ENCODE data around the gene TNS1. TPM values are rescaled to one million over a fixed set of nuclear protein-coding genes. Genes with fewer than 3 reads are reported as not detected.

TNS1 gene
- total RNA-seq, 1 donor from 2014 or later = 705 TPM

DNA sequence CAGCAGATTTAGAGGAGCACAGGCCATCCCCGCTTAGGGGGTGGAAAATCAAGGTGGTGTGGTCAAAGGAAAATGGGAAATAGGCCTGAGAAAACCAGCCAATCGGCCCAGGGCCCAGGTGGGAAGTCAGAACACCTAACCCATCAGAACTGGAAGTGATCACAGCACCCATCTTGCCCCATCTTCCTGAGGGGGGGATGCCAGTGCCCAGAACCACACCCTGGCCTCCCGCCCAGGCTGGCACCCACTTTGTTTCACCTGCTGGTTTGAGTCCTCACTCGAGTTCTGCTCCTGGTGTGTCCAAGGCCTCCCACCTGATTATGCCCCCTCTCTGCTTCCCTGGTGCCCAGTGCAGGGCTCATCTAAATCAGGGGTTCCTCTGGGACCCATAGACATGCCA is 174.5 kb downstream of the TNS1 start:
- ATAC-seq = no peak
- intact Hi-C loops (cut with DNase I) = no loop called here
- peak; percentile 39 for DNase-seq (ENCODE audit: missing footprints)

DNA sequence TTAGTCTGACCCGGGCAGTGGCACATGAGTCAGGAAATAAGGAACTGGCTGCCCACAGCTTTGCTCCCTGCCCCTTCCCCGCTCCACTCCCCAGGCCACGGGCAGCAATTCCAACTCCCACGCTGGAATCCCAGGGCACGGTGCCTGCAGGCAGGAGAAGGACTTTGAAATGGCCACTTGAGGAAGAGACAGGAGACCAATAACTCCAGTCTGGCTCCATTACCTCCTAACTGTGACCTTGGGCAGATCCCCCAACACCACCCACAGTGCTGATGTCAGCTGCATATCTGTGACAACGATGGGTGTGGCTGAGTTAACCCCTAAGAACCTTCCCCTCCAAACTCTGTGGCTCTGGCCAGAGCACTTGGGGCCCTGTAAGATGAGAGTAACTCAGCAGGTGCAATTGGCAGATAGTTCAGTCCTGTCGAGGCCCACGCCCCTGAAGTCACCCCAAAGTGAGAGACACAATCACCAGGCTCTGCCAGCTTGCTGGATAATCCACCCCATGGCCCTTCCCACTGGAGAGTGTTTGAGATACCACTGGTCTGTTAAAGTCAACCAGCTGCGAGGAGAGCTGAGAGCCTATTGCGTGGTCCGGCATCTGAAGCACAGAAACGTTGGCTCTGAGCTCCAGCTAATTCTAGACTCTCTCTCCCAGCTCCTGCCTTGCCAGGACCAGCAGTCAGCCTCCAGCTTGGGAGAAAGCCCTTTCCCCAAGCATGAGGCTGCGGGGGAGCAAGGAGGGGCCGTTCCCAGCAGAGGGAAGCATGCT is 175.2 kb downstream of the TNS1 start:
- intact Hi-C loops (cut with DNase I) = no loop called here
- ATAC-seq (peak; percentile 59), DNase-seq (ENCODE audit: missing footprints) (peak; percentile 73)

DNA sequence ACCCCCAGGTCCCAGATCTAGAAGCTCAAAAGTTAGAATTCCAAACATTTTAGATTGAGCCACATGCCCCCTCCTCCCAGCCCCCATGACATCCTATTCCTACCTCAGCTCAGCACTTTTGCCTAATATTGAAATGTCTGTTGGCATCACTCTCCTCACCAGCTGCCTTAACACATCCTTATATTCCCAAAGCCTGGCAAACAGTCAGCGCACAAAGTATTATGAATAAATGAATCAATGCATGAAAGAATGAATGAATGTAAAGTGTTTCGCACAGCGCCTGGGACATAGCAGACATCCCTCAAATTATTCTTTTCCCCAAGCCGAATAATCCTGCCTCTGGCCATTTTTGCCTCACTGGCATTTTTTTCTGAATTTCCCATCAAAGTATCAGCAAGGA is 175.8 kb downstream of the TNS1 start:
- ATAC-seq (no peak), DNase-seq (ENCODE audit: missing footprints) (peak; percentile 7)
- intact Hi-C loops (cut with DNase I) = no loop called here

DNA sequence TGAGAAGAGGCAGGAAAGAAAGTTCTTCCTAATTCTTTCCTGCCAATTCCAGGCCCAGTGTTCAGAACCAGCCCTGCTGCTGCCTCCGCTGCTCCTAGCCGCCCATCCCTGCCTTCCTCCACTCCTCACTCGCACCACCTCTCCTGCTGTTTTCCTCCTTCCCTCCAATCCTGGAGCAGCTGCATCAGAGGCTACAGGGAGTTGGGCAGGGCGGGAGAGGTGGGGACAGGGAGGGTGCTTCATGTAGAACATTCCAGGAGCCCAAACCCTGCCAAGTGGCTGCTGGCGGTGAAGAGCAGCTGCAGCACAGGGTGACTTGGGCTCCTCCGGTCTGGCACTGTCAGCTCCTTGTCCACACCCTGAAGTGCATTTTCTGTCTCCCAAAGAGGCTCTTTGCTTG is 176.3 kb downstream of the TNS1 start:
- peak; percentile 71 for ATAC-seq
- DNase-seq (ENCODE audit: missing footprints) = peak; percentile 74
- intact Hi-C loops (cut with DNase I) = no loop called here

DNA sequence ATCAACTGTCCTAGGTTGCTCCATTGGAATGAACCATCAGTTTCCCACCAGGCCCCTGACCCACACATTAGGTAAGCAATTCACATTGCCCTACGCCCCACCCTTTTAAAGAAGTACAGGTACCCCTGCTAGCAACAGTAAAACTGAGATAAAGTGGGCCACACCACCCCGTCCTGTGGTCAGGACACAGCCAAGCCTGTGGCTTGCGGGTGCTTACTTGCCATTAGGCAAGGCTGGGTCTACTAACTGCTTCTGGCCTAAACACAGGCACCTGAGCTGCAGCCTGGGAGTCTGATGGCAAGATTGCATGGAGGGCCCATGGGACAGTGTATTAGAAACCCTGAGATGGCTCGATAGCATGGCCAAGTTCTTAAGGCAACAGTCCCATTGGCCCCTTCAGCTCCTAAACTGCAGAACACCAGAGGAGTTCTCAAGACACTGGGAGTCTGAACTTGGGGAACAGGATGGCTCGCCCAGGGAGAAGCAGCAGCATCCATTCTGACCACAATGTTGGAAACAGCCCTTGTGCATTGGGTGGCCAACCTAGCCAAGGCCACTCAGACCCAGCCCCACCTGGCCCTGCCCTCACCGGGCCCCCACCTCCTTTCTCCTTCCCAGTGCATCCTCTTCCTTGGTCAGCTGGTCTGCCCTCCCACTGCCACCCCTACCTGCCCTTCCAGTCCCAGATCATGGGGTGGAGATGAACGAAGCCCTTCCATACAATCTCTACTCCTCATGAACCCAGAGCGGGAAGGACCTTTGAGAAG is 177.1 kb downstream of the TNS1 start:
- intact Hi-C loops (cut with DNase I) = no loop called here
- DNase-seq (ENCODE audit: missing footprints) (peak; percentile 37), ATAC-seq (no peak)

DNA sequence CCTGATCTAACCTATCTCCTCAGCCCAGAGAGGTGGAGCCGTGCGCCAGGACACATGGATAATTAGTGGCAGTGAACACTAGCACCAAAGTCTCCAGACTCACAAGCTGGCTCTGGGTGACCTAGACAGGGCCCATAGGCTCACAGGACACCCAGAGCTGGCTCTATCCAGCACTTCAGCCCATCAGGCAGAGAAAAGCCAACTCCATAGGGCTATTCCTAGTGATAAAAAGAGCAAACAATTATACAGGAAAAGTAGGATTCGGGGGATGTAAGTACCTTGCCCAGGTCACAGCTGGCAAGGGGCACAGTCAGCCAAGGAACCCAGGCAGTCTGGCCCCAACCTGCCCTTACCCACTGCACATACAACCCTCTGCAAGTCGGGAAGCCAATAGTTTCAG is 178.6 kb downstream of the TNS1 start:
- ATAC-seq = no peak
- intact Hi-C loops (cut with DNase I) = no loop called here
- DNase-seq (ENCODE audit: missing footprints) = peak; percentile 50

DNA sequence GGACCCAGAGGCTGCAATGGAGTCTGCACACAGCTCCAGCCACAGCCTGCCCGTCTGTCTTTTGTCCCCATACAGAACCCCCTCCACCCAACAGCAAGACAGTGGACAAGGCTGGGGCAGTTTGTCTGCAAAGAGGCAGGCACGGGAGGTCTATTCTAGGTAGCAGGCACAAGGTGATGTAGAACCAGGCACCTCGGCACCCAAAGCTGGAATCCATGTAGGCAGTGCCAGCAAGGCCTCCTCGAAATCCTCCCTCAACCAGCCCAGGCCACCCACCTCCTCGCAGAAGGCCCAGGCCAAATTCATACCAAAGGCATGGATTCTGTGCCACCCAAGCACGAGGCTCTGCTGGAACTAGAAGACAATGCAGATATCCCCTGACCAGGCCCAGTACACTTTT is 179.2 kb downstream of the TNS1 start:
- peak; percentile 37 for DNase-seq (ENCODE audit: missing footprints)
- intact Hi-C loops (cut with DNase I) = no loop called here
- ATAC-seq = no peak

DNA sequence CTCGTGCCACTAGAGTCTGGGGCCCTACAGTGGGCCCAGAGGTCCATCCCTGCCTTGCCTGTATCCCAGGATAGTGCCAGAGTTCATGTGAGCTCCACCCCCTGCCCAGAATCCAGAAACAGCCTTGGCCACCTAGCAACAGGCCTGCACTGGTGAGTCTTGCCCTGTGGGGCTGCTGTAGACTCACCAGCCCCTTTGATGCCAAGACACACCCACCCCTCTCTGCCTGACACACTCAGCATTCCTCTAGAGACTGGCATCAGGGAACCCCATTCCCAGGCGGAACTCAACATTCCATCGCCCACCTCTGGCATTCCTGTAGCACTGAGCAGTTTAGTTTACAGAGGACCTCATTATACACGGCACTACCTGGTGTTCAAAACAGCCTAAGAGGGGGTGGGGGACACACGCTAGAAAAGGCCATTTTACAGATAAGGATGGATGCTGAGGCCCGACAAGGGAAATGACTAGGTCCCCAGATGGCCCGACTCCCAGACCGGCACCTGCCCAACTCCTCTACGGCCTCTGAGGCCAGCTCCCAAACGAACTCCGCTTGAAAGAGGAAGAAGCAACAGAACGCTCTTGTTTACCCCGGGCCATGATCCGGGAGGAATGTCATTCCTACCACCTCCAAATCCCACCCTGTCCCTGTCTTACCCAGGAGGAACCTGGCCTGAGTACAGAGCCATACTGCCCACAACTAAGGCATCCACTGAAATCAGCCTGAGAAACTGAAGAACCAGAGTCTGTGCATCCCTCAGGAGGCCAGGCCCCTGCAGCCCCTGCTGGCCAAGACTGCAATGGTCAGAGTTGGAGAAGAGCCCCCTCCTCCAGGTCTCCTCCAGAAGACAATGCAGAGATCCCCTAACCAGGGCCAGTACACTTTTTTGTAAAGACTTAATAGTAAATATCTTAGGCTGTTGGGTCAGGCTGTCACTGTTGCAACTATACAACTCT is 180.2 kb downstream of the TNS1 start:
- intact Hi-C loops (cut with DNase I) = no loop called here
- DNase-seq (ENCODE audit: missing footprints) = peak; percentile 52
- ATAC-seq = no peak

DNA sequence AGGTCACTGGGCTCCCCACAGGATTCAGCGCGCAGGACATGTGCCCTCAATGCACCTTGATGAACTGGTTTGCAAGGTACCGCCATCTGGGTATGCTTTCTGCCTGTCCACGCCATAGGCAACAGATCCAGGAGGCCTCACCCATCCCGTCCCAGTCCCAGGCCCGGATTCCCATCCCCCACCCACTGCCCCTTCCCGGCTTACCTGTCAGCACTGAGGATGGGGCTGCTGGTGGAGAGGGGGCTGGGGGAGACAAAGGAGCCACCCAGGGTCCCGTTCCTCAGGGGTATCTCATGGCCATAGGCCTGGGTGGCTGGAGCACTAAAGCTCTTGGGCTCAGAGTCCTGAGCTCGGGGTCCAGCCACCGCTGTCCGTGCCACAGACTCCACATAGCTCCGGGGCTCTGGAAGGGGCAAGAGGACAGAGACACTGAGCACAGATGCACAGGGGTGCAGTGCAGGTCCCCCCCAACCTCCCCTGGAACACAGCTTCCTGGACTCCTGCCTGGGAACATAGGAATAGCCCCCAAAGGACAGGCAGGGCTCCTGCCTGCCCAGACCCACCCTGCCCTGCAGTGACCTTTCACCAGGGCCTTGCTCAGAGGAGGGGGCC is 181.2 kb downstream of the TNS1 start:
- ATAC-seq (no peak), DNase-seq (ENCODE audit: missing footprints) (peak; percentile 60)
- intact Hi-C loops (cut with DNase I) = no loop called here

DNA sequence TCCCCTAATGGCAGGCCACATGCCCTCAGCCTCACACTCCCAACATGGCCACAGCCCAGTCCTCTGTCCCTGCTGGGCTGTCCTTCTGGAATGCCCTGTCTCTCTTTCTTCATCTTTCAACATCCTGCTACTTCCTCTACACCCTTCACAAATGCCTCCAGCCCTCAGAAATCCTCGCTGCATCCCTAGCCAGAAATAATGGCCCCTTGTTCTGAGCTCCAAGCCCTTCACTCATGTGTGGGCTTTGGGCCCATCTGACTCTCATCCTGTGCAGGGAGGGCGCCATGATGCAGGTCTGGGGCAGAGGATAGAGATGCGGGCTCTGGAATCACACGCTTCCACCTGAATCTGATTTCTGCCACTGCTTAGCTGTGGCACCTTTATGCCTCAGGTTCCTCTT is 181.9 kb downstream of the TNS1 start:
- intact Hi-C loops (cut with DNase I) = no loop called here
- DNase-seq (ENCODE audit: missing footprints) = peak; percentile 34
- ATAC-seq = no peak

DNA sequence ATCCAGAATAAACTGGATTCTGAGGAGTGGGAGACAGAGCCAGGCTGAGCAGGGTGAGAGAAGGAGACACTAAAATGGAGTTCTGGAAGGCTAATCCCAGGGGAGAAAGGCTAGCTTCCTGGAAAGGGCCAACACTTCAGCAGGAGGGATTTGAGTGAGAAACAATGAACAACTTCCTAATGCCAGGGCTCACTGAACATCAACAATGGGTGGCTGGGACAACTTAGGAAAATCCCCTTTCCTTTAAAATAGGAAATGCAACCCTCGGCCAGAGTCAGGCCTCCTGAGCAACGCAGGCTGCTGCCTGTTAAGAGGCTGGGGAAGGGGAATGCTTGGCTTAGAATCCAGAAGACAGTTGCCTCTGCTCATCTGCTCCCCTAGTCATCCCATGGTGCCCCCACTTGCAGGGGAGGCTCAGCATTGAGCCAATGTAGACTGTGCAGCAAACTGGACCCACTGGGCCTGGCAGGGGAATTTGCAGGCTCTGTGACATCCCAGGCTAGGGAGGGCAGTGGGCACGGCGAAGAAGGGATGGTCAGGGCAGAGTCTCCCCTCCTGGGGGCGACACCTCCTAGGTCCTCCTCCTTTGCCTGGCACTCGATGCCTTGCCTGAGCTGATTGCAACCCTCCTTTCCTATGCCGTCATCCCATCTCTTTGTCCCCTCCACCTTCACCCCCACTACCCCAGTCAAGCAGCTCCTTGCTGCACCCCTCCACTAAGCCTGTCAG is 182.5 kb downstream of the TNS1 start:
- DNase-seq (ENCODE audit: missing footprints) (peak; percentile 52), ATAC-seq (no peak)
- intact Hi-C loops (cut with DNase I) = no loop called here

DNA sequence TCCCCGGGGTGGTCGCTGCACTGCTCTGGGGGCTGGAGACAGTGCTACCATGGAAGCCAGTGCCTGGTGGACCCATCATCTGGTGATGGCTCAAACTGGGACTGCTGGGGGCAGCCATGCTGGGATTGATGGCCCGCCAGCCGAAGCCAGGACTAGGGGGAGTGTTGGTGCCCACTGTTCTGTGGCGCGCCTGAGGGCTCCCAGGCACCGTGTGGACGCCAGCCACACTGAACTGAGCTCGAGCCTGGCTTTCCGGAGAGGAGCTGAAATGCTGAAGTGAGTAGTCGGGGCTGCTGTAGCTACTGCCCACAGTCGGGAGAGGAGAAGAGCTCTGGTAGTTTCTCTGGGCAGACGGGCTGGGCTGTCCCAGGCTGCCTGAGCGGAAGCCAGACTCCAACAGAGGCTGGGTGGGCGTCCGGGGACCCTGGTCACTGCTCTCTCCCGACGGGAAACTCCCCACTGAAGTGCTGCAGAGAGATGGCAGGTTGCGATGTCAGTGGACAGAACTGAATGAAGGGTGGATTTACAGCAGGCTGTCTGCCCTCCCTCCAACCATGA is 184.4 kb downstream of the TNS1 start:
- DNase-seq (ENCODE audit: missing footprints) (peak; percentile 58), ATAC-seq (no peak)
- intact Hi-C loops (cut with DNase I) = no loop called here

DNA sequence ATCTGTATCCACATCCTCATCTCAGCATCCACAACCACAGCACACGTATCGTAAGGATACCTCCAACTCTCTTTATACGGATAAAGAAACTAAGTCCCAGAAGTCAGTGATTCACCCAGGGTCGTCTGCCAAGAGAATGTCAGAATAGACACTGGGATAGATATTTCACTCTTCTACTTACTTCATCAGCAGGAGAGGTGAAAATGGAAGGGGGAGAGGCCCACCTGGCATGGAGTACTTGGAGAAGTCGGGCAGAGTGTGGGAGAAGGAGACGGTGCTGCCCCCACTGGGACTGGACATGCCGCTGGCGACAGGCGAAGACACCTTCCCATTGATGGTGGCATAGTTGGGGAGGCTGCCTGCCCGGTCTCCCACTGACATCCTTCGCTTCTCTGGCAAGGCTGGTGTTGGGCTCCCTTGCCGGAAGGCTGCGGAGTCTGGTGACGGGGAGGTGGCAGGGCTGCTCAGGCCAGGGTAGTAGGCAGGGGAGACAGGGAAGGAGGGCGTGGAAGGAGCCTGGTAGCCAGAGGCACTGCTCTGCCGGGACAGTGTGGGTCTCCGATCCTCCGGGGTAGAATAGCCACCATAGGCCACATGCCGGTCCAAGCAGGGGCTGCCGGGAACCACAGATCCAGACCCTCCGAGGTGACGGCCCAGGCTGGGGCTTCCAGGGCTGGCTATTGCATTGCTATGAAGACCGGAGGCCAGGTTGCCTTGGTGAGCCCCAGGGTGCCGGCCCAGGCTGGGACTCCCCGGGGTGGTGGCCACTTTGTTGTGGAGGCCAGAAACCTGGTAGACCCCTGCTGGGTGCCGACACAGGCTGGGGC is 185.1 kb downstream of the TNS1 start:
- peak; percentile 47 for DNase-seq (ENCODE audit: missing footprints)
- no peak for ATAC-seq
- intact Hi-C loops (cut with DNase I) = no loop called here

DNA sequence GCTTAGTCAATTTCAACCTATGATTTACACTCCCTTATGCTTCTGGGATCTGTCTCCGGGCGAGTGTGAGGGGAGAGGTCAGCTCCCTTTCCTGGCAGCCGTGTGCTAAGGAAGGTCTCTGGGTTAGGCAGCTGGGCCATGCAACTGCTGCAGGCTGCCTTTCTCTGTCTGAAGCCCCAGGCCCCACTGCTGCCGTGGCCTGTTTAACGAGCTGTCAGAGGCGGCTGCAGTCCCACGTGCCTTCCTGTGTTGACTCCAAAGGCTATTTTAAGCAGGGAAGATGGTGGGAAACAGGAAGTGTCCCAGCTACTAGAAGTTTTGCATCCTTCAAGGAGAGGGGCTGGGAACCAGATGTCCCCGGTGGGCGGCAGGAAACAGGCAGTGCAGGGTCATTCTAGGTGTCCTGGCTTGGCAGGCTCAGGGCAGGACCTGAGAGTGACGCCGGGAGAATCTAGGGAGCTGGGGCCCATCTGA is 186.4 kb downstream of the TNS1 start:
- intact Hi-C loops (cut with DNase I) = no loop called here
- peak; percentile 71 for DNase-seq (ENCODE audit: missing footprints)
- ATAC-seq = peak; percentile 27

DNA sequence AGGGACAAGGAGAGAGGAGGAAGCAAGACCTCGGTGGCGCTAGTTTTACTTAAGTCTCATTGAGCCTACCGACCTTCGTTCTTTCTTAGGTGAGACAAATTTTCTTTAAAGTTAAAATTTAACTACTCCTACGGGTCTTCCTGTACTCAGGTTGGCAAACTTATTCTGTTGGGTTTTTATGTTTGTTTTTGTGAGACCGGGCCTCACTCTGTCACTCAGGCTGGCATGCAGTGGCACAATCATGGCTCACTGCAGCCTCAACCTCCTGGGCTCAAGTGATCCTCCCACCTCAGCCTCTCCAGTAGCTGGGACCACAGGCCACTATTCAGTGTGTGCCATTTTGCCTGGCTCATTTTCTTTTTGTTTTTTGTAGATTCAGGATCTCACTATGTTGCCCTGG is 189.0 kb downstream of the TNS1 start:
- DNase-seq (ENCODE audit: missing footprints) (no peak), ATAC-seq (no peak)
- intact Hi-C loops (cut with DNase I) = no loop called here

DNA sequence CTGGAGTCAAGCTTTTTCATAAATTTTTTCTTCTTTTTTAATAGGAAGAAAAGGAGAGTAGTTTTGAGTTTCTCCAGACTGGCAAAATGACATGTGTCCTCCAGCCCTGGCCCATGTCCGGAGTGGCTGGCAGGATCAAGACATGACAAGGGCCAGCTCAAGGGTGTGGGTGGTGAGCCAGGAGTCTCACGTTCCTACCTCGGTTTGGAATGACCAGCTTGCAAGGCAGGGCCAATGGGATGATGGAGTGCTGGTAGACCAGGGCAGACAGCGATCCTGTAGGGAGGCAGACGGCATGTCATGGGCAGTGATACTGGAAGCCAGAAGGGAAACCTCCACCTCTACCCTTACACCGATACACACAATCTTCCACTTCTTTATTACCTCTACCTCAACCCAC is 190.6 kb downstream of the TNS1 start:
- peak; percentile 70 for ATAC-seq
- DNase-seq (ENCODE audit: missing footprints) = no peak

DNA sequence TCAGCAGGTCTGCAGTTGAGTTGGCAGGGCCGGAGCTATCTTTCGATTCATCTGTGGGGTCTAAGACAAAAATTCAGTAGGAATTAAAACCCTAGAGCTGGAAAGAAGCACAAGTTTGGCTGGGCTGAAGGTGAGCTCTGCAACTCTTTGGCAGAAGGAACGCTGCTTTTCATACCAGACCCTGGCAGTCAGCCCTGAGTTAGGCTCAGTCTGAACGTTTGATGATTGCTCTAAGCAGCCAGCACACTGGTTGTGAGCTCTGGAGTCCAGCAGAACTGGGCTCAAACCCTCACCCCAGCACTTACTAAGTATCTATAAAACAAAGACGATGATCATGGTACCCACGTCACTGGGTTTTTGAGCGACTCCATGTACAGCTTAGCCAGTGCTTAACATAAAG is 192.5 kb downstream of the TNS1 start:
- intact Hi-C loops (cut with DNase I) = no loop called here
- DNase-seq (ENCODE audit: missing footprints) (no peak), ATAC-seq (no peak)

More for the DNA sequence above, 190.6 kb downstream of the TNS1 start:
- intact Hi-C loops (cut with DNase I) = no loop called here

Data from Right ventricle myocardium inferior (tissue), 1 donor.